IMR-90 (cell line): ENCODE results near the gene RAB27A. TPM values are rescaled to one million over a fixed set of nuclear protein-coding genes. Genes with fewer than 3 reads are reported as not detected.

Source experiments
- ATAC-seq: fragments of 200-7000 bp; cut with Tn5 transposase; 2 replicates; pipeline ENCODE4 v1.9.1; 2020; ENCODE audit warnings: low read depth, mild to moderate bottlenecking, moderate library complexity
- BruUV-seq: library from RNA; stranded (reverse); fragments of 400-500 nt; replicated peaks from 2 replicates; lab custom pipeline; 2021; lab: Mats Ljungman, UMichigan
- CTCF ChIA-PET: fragments of 300-600 bp; formaldehyde crosslinking; extraction: SDS; loops from one replicate; lab custom pipeline; 2021; ENCODE audit warnings: antibody characterized with exemption; lab: Yijun Ruan, JAX
- POLR2A ChIA-PET: fragments of 300-600 bp; sonication (Branson Sonifier 250); formaldehyde crosslinking; loops from one replicate; lab custom pipeline; 2022; ENCODE audit warnings: antibody characterized with exemption; ENCODE audit not compliant: unreplicated experiment; lab: Charles Lee
- DNase-seq: peaks from one replicate; pipeline ENCODE4 v3.0.0; 2013
- H2AFZ ChIP-seq: replicated peaks from 2 replicates; pipeline ENCODE3; 2013; ENCODE audit warnings: low read length, mild to moderate bottlenecking; ENCODE audit not compliant: poor library complexity
- H2AK5ac ChIP-seq: 2 replicates; pipeline ENCODE4 v1.6.1; 2013; ENCODE audit warnings: low read depth, low read length, inconsistent platforms
- H2AK9ac ChIP-seq: replicated peaks from 2 replicates; pipeline ENCODE3; 2013; ENCODE audit warnings: mild to moderate bottlenecking, low read depth, low read length, moderate library complexity; ENCODE audit not compliant: poor library complexity
- H2BK120ac ChIP-seq: 2 replicates; pipeline ENCODE4 v1.6.1; 2013; ENCODE audit warnings: low read depth, low read length, inconsistent platforms
- H2BK15ac ChIP-seq: 3 replicates; pipeline ENCODE4 v1.6.1; 2013; ENCODE audit warnings: low read depth, low read length, inconsistent platforms
- H2BK20ac ChIP-seq: 2 replicates; pipeline ENCODE4 v1.6.1; 2013; ENCODE audit warnings: low read depth, mild to moderate bottlenecking, inconsistent platforms, low read length, moderate library complexity
- H2BK5ac ChIP-seq: 2 replicates; pipeline ENCODE4 v1.6.1; 2013; ENCODE audit warnings: mild to moderate bottlenecking, low read depth, low read length, inconsistent platforms; ENCODE audit not compliant: poor library complexity, severe bottlenecking
- H3K14ac ChIP-seq: replicated peaks from 2 replicates; pipeline ENCODE4 v1.6.1; 2013; ENCODE audit warnings: low read depth, low read length, inconsistent platforms
- H3K18ac ChIP-seq: 2 replicates; pipeline ENCODE4 v1.6.1; 2013; ENCODE audit warnings: low read depth, low read length, control low read depth
- H3K23ac ChIP-seq: 2 replicates; pipeline ENCODE4 v1.6.1; 2013; ENCODE audit warnings: low read depth, low read length, inconsistent platforms
- H3K27ac ChIP-seq: 2 replicates; pipeline ENCODE4 v1.5.1; 2013; ENCODE audit warnings: mild to moderate bottlenecking, control low read depth, low read length; ENCODE audit not compliant: insufficient read depth
- H3K27me3 ChIP-seq: 2 replicates; pipeline ENCODE4 v1.6.1; 2013; ENCODE audit warnings: low read length; ENCODE audit not compliant: control insufficient read depth, insufficient read depth
- H3K36me3 ChIP-seq: 2 replicates; pipeline ENCODE4 v1.6.1; 2013; ENCODE audit warnings: low read length, mixed read lengths; ENCODE audit not compliant: control insufficient read depth, insufficient read depth
- H3K4ac ChIP-seq: 2 replicates; pipeline ENCODE4 v1.6.1; 2013; ENCODE audit warnings: low read depth, low read length, inconsistent platforms
- H3K4me1 ChIP-seq: 2 replicates; pipeline ENCODE4 v1.6.1; 2013; ENCODE audit warnings: low read length, mixed read lengths; ENCODE audit not compliant: control insufficient read depth, insufficient read depth
- H3K4me2 ChIP-seq: 2 replicates; pipeline ENCODE4 v1.6.1; 2013; ENCODE audit warnings: low read depth, mild to moderate bottlenecking, control low read depth, low read length, moderate library complexity
- H3K4me3 ChIP-seq: 2 replicates; pipeline ENCODE4 v1.5.1; 2013; ENCODE audit warnings: low read depth, mild to moderate bottlenecking, control low read depth, low read length, moderate library complexity; ENCODE audit not compliant: insufficient read depth
- H3K56ac ChIP-seq: 2 replicates; pipeline ENCODE4 v1.6.1; 2013; ENCODE audit warnings: low read length, inconsistent platforms; ENCODE audit not compliant: insufficient read depth; ENCODE audit errors: extremely low read depth
- H3K79me1 ChIP-seq, 2 experiments: 2 replicates each; pipeline ENCODE4 v1.6.1; 2013; ENCODE audit warnings: low read length in 2 of 2, inconsistent platforms in 1 of 2, low read depth in 1 of 2
- H3K9ac ChIP-seq: 2 replicates; pipeline ENCODE4 v1.6.1; 2013; ENCODE audit warnings: low read depth, low read length, control low read depth
- H3K9me1 ChIP-seq: 2 replicates; pipeline ENCODE4 v1.6.1; 2013; ENCODE audit warnings: low read length, inconsistent platforms; ENCODE audit not compliant: insufficient read depth
- H3K9me3 ChIP-seq: 2 replicates; pipeline ENCODE4 v1.6.1; 2013; ENCODE audit warnings: low read length; ENCODE audit not compliant: control insufficient read depth, insufficient read depth
- H4K20me1 ChIP-seq: 2 replicates; pipeline ENCODE4 v1.6.1; 2013; ENCODE audit warnings: low read length, inconsistent platforms; ENCODE audit not compliant: insufficient read depth
- H4K5ac ChIP-seq: 2 replicates; pipeline ENCODE4 v1.6.1; 2013; ENCODE audit warnings: mild to moderate bottlenecking, low read depth, low read length, control low read depth
- H4K8ac ChIP-seq, 2 experiments: 2 replicates each; pipeline ENCODE4 v1.6.1; 2013; ENCODE audit warnings: low read depth in 2 of 2, low read length in 2 of 2, control low read depth in 1 of 2, inconsistent platforms in 1 of 2
- H4K91ac ChIP-seq: 2 replicates; pipeline ENCODE4 v1.6.1; 2013; ENCODE audit warnings: low read depth, low read length, inconsistent platforms; ENCODE audit not compliant: insufficient read depth
- FOS ChIP-seq: fragments of 150-350 bp; IDR thresholded peaks from 2 replicates; pipeline ENCODE4 v1.6.1; 2016; ENCODE audit warnings: low read depth, low read length
- MAFK ChIP-seq: IDR thresholded peaks from 2 replicates; pipeline ENCODE4 v1.6.1; 2012; ENCODE audit warnings: low read depth, low read length, improper control_type of control experiment
- RFX5 ChIP-seq: IDR thresholded peaks from 2 replicates; pipeline ENCODE4 v1.8.0; 2012; ENCODE audit warnings: low read depth, mild to moderate bottlenecking, low read length, moderate library complexity
- WGBS, 2 experiments: methylation state at CpG; one replicate each; pipeline versions ENCODE4 v1.1.5 to v1.1.7; 2013; ENCODE audit warnings: missing lambda C conversion rate in 2 of 2; ENCODE audit not compliant: insufficient read length in 1 of 2; ENCODE audit errors: extremely low coverage in 2 of 2; 5-methylcytosine and 5-hydroxymethylcytosine counted together
- dilution Hi-C: fragments of 300-500 bp; cut with HindIII; formaldehyde crosslinking; loops from one replicate; pipeline ENCODE4 v1.14.3; 2018; ENCODE audit warnings: low sequenced_read_pairs; ENCODE audit not compliant: unreplicated experiment
- in situ Hi-C: fragments of 300-500 bp; cut with MboI; formaldehyde crosslinking; loops from 3 replicates; pipeline ENCODE4 v1.14.3; 2019; ENCODE audit warnings: low sequenced_read_pairs, inconsistent platforms, mixed read lengths
- intact Hi-C: fragments of 100-400 bp; cut with micrococcal nuclease; formaldehyde crosslinking; loops from 2 replicates; pipeline ENCODE4 v1.10.0; 2022
- polyA plus RNA-seq, 3 experiments: library from polyadenylated mRNA; depleted of rRNA; stranded (reverse); fragments of >200 nt; gene quantifications; 2 replicates each; pipeline ENCODE4 v1.2.3, GENCODE V29; 2012; ENCODE audit warnings: low replicate concordance in 1 of 3
- total RNA-seq: library from RNA; depleted of rRNA; stranded (reverse); fragments of >200 nt; gene quantifications from 2 replicates; pipeline ENCODE4 v1.2.3, GENCODE V29; 2012
- TF ChIP-seq, protein P1 (sequence below): conservative IDR thresholded peaks from 2 replicates; pipeline ENCODE4 v1.5.1; 2012; ENCODE audit warnings: mild to moderate bottlenecking, low read depth, low read length, improper control_type of control experiment

RAB27A gene
- total and polyA plus RNA-seq, 2 of the 4 experiments (the other 2 are of a cell fraction), result 4.8 to 13.7 TPM

DNA sequence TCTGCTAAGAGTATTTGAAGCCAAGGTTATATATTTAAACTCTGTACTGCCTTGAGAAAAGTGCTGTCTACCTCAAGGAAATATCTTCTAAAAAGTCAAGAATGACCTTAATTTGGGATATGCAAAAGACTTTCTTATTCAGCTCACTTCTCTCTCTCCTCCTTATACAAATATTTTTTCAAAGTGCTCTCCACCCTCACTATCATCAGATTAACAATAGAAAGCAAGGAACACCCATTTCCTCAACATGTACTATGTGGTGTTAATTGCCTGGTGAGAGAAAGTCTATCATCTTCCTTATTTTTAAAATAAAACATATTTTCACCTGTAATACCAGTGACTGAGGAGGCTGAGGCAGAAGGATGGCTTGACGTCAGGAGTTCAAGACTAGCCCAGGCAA lies 48.4 kb downstream of the RAB27A start:
- no peak overlapping the region for H2BK15ac ChIP-seq
- no peak overlapping the region for H3K9ac ChIP-seq
- no peaks in the 10 kb centered on the region for H3K36me3 ChIP-seq
- H4K8ac ChIP-seq, result no peak overlapping the region
- H4K20me1 ChIP-seq, result no peaks in the 10 kb centered on the region
- no peaks in the 10 kb centered on the region for H3K9me3 ChIP-seq
- in situ Hi-C loops, result no loop called here
- H2BK5ac ChIP-seq, result no peak overlapping the region
- DNase-seq (no peak), ATAC-seq (no peak)
- H2AK9ac ChIP-seq, result no peak overlapping the region
- no peak overlapping the region for H3K27ac ChIP-seq
- no peaks in the 10 kb centered on the region for H3K27me3 ChIP-seq
- H3K9me1 ChIP-seq, result peaks cover 3% of the 10 kb centered on the region; the same call in 1 of the 2 replicates
- TF ChIP-seq FOS (no peak), MAFK (no peak), RFX5 (no peak)
- TF ChIP-seq, protein P1, sequence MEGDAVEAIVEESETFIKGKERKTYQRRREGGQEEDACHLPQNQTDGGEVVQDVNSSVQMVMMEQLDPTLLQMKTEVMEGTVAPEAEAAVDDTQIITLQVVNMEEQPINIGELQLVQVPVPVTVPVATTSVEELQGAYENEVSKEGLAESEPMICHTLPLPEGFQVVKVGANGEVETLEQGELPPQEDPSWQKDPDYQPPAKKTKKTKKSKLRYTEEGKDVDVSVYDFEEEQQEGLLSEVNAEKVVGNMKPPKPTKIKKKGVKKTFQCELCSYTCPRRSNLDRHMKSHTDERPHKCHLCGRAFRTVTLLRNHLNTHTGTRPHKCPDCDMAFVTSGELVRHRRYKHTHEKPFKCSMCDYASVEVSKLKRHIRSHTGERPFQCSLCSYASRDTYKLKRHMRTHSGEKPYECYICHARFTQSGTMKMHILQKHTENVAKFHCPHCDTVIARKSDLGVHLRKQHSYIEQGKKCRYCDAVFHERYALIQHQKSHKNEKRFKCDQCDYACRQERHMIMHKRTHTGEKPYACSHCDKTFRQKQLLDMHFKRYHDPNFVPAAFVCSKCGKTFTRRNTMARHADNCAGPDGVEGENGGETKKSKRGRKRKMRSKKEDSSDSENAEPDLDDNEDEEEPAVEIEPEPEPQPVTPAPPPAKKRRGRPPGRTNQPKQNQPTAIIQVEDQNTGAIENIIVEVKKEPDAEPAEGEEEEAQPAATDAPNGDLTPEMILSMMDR, result no peak
- no peak overlapping the region for H3K56ac ChIP-seq
- no peak overlapping the region for H3K23ac ChIP-seq
- WGBS, 2 experiments, result no CpG with 5 or more reads among the region's 1 CpG
- no peak overlapping the region for H3K4me3 ChIP-seq
- H3K14ac ChIP-seq, result no peak overlapping the region
- H4K5ac ChIP-seq, result no peak overlapping the region
- ChIA-PET CTCF (interaction anchor here (0.9 kb wide), 1 partner anchor 26 kb away, joined by 3 read pairs; no protein-coding TSS in a partner anchor), POLR2A (no interaction called here)
- BruUV-seq, result no TSS peak
- no peak overlapping the region for H3K4ac ChIP-seq
- H2BK120ac ChIP-seq, result no peak overlapping the region
- no peak overlapping the region for H2BK20ac ChIP-seq
- no peak overlapping the region for H4K91ac ChIP-seq
- no peak overlapping the region for H3K4me2 ChIP-seq
- no peak overlapping the region for H2AK5ac ChIP-seq
- intact Hi-C loops, result no loop called here
- H3K79me1 ChIP-seq, result peaks cover 0 to 6% of the 10 kb centered on the region in 2 experiments; a peak in 2 of 4 replicates
- H3K18ac ChIP-seq, result no peak overlapping the region
- no peak overlapping the region for H2AFZ ChIP-seq
- peaks cover 2% of the 10 kb centered on the region for H3K4me1 ChIP-seq
- dilution Hi-C loops, result no loop called here
